Bronchial epithelial cell (primary cell): ENCODE measurements around the gene CKS1B. TPM values are rescaled to one million over a fixed set of nuclear protein-coding genes. Genes with fewer than 3 reads are reported as not detected.

Experiments
- DNase-seq: peaks from one replicate; pipeline ENCODE4 v3.0.0-alpha.2; 2010; ENCODE audit warnings: low read depth
- FAIRE-seq: peaks from 2 replicates; lab custom pipeline; 2011; peaks lifted over from hg19 to GRCh38; lab: Jason Lieb, UNC
- H3K27me3 ChIP-seq: 2 replicates; pipeline ENCODE4 v1.5.1; 2011; ENCODE audit warnings: low read length; ENCODE audit not compliant: control insufficient read depth, insufficient read depth
- H3K36me3 ChIP-seq: 2 replicates; pipeline ENCODE4 v1.5.1; 2011; ENCODE audit warnings: low read length; ENCODE audit not compliant: control insufficient read depth, insufficient read depth
- H3K4me3 ChIP-seq: 2 replicates; pipeline ENCODE4 v1.5.1; 2011; ENCODE audit warnings: mild to moderate bottlenecking, low read depth, low read length, control low read depth
- total RNA-seq: library from RNA; depleted of rRNA; stranded (reverse); fragments of >200 nt; gene quantifications from 2 replicates; pipeline ENCODE4 v1.2.1, GENCODE V29; 2014
- TF ChIP-seq, protein P1 (sequence below): IDR thresholded peaks from 2 replicates; pipeline ENCODE4 v1.5.1; 2011; ENCODE audit warnings: mild to moderate bottlenecking, moderate library complexity, low read length, control low read depth, inconsistent platforms; ENCODE audit not compliant: insufficient read depth, severe bottlenecking

Gene CKS1B
- total RNA-seq, 1 donor from 2014 or later: 56.3 TPM

DNA sequence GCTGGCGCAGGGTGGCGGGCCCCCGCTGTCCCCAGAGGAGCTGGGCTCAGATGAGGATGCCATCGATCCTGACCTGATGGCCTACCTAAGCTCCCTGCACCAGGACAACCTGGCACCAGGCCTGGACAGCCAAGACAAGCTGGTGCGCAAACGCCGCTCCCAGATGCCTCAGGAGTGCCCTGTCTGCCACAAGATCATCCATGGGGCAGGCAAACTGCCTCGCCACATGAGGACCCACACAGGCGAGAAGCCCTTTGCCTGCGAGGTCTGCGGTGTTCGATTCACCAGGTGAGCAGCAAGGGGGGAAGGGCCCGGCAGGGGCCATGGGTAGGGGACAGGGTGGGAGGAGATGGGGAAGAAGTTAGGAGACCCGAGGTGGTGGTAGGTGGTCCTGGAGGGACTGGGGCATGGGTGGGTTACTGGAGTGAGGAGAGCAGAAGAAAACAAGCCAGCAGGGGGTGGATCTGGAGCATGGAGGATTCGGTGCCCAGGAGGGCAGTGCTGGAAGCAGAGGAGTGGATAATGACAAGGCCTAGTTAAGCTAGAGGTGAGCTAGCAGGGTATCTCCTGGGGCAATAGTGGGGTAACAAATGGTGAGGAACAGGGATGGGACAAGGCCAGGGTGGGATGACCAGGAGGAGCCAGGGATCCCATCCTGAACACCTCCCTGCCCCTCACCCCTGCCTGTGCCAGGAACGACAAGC lies 41.2 kb downstream of the CKS1B start:
- Histone ChIP-seq H3K27me3 (no peaks in the 10 kb centered on the region), H3K4me3 (no peak overlapping the region), H3K36me3 (peaks cover 38% of the 10 kb centered on the region)
- FAIRE-seq (no peak), DNase-seq (no peak)
- TF ChIP-seq, protein P1, sequence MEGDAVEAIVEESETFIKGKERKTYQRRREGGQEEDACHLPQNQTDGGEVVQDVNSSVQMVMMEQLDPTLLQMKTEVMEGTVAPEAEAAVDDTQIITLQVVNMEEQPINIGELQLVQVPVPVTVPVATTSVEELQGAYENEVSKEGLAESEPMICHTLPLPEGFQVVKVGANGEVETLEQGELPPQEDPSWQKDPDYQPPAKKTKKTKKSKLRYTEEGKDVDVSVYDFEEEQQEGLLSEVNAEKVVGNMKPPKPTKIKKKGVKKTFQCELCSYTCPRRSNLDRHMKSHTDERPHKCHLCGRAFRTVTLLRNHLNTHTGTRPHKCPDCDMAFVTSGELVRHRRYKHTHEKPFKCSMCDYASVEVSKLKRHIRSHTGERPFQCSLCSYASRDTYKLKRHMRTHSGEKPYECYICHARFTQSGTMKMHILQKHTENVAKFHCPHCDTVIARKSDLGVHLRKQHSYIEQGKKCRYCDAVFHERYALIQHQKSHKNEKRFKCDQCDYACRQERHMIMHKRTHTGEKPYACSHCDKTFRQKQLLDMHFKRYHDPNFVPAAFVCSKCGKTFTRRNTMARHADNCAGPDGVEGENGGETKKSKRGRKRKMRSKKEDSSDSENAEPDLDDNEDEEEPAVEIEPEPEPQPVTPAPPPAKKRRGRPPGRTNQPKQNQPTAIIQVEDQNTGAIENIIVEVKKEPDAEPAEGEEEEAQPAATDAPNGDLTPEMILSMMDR: no peak

DNA sequence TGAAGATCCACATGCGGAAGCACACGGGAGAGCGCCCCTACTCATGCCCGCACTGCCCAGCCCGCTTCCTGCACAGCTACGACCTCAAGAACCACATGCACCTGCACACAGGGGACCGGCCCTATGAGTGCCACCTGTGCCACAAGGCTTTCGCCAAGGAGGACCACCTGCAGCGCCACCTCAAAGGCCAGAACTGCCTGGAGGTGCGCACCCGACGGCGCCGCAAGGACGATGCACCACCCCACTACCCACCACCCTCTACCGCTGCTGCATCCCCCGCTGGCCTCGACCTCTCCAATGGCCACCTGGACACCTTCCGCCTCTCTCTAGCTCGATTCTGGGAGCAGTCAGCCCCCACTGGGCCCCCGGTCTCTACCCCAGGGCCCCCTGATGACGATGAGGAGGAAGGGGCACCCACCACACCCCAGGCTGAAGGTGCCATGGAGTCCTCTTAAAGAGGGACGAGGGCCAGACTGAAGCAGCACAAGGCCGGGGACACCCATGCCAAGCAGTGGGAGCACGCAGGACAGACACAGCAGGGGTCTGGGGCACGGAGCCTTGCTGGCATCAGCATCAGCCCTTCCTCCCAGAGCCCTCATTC lies 41.9 kb downstream of the CKS1B start:
- no peak overlapping the region for H3K4me3 ChIP-seq
- FAIRE-seq: no peak
- TF ChIP-seq, protein P1: no peak
- no peaks in the 10 kb centered on the region for H3K27me3 ChIP-seq
- DNase-seq: no peak
- peaks cover 36% of the 10 kb centered on the region for H3K36me3 ChIP-seq

DNA sequence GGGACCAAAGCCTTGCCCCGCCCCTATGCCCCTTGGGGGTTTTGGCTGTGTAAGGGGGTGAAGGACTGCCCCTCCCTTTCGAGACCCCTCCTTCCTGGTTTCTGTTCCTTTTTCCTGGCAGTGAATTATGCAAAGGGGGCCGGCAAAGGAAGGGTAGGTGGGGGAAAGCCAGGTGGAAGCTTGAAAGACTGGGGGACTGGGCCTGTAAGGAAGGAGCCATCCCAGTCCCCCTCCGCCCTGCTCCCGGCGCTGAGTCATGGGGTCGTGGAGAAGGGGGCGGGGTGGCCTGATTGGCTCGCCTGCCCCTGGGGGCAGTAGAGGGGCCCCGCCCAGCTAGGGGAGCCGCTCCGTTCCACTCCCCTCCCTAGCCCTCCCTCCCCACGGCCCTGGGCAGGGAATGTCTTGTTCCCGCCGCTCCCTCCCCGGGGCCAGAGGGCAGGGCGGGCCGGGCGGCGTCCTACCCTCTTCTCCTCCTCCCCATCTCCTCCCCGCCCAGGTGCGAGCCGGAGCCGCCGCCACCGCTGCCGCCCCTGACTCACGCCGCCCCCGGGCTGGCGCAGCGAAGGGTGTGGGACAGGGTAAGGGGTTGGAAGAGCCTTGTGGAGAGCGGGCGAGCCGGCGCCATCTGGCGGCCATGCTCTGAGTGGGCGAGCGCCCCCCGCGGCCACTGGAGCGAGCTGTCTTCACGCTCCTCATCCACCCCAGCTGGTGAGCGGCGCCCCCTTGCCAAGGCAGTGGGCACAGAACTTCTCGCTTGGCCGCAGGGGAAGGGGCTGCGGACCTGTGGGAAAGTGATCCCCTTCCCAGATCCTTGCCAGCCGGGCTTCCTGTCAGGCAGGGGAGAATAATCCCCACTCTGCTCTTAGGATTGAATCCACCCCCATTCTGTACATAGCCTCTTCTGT lies 42.8 kb downstream of the CKS1B start:
- FAIRE-seq (no peak), DNase-seq (peak; percentile 92)
- Histone ChIP-seq H3K27me3 (no peaks in the 10 kb centered on the region), H3K36me3 (peaks cover 32% of the 10 kb centered on the region), H3K4me3 (peak overlapping the region; percentile 3)
- TF ChIP-seq, protein P1: peak; percentile 100

DNA sequence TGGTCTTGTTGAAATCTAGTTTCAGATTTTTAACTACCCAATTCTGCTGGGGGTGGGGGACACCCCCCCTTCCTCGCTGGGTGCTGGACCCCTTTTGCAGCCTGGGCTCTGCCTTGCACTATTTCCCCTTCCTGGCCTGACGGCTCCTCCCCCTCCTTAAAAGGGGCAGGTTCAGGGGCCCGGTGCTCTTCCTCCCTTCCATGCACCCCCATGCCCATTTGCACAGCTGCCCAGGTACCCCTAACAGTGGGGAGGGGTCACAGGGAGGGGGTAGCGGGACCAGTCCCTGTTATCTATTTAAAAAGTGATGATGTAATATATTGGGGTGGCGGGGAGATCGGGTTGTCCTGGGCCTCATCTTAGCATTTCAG lies 43.5 kb downstream of the CKS1B start:
- FAIRE-seq (no peak), DNase-seq (no peak)
- Histone ChIP-seq H3K36me3 (peaks cover 25% of the 10 kb centered on the region), H3K4me3 (no peak overlapping the region), H3K27me3 (no peaks in the 10 kb centered on the region)
- TF ChIP-seq, protein P1: no peak

DNA sequence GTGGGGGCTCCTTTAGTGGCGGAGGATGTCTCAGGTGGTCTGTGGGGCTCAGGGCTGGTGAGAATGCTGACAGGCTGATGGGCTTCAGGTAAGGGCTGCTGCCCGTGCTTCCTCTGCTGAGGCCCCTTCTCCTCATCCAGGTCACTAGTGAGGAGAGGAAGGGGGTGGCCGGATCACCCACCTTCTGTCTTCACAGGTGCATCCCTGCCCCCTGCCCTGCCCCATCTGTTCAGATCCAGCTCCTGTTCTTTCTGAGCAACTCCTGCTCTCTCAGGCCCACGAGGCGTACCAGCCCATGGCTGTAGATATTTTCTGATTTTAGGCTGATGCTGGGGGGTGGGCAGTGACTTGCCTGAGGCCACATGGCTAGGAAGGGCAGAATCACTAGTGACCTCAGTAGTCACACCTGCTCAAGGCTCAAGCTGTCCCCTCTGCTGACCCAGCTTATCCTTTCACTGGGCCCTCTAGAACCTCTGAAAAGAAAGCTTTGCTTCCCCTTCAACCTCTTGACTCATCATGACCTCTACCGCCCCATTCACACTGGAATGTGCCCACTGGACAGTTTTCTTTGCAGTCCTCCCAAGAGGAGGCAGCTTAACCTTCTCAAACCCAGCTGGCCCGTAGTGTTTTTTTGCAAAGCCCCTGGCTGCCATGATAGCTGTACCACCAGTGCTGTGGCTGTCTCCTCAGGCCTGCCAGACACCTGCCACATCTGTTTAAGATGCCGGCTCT lies 44.3 kb downstream of the CKS1B start:
- H3K36me3 ChIP-seq: peaks cover 23% of the 10 kb centered on the region
- no peak for FAIRE-seq
- TF ChIP-seq, protein P1: no peak
- H3K27me3 ChIP-seq: no peaks in the 10 kb centered on the region
- no peak for DNase-seq
- H3K4me3 ChIP-seq: no peak overlapping the region
